COR-L47 (cell line): ENCODE measurements around the gene PMP22.
"Not testable (repeated sequence)": the region's sequence is repeated elsewhere in the genome, so short reads cannot be mapped to it uniquely, and the experiment has no call there.

Experiments used
- DNase-seq: peaks from one replicate; lab custom pipeline; 2025; lab: John Stamatoyannopoulos, UW

Gene PMP22

GRCh38 chr17:15255713-15256454 lies 9.2 kb downstream of the PMP22 start:
- DNase-seq = no peak

GRCh38 chr17:15250135-15250860 lies 14.8 kb downstream of the PMP22 start:
- no peak for DNase-seq

GRCh38 chr17:15249487-15249886 lies 15.6 kb downstream of the PMP22 start:
- DNase-seq = no peak

- DNase-seq = no peak
These were observed 17.1 kb downstream of the PMP22 start for GRCh38 chr17:15247891-15248529.

GRCh38 chr17:15245054-15245453 lies 20.1 kb downstream of the PMP22 start:
- DNase-seq = no peak

- no peak for DNase-seq
These were observed 24.5 kb downstream of the PMP22 start for GRCh38 chr17:15240644-15241043.

- no peak for DNase-seq
These were observed 25.6 kb downstream of the PMP22 start for GRCh38 chr17:15239491-15239890.

- DNase-seq = no peak
These were observed 26.3 kb downstream of the PMP22 start for GRCh38 chr17:15238676-15239422.

GRCh38 chr17:15238057-15238456 lies 27.1 kb downstream of the PMP22 start:
- no peak for DNase-seq

GRCh38 chr17:15237106-15237425 lies 28.1 kb downstream of the PMP22 start:
- DNase-seq = no peak

GRCh38 chr17:15236281-15237105 lies 28.6 kb downstream of the PMP22 start:
- no peak for DNase-seq

- no peak for DNase-seq
These were observed 31.2 kb downstream of the PMP22 start for GRCh38 chr17:15233971-15234370.

GRCh38 chr17:15233022-15233805 lies 31.9 kb downstream of the PMP22 start:
- DNase-seq = no peak

GRCh38 chr17:15232517-15232915 lies 32.6 kb downstream of the PMP22 start:
- DNase-seq = no peak

GRCh38 chr17:15231851-15232516 lies 33.1 kb downstream of the PMP22 start:
- DNase-seq = no peak

GRCh38 chr17:15230866-15231265 lies 34.3 kb downstream of the PMP22 start:
- no peak for DNase-seq

- DNase-seq = not testable (repeated sequence)
These were observed 43.3 kb downstream of the PMP22 start for GRCh38 chr17:15221827-15222226.

- DNase-seq = no peak
These were observed 44.3 kb downstream of the PMP22 start for GRCh38 chr17:15220785-15221184.

GRCh38 chr17:15216481-15216880 lies 48.6 kb downstream of the PMP22 start:
- no peak for DNase-seq

GRCh38 chr17:15213381-15214087 lies 51.6 kb downstream of the PMP22 start:
- no peak for DNase-seq
